Measurements from ENCODE around the gene BMP8B. TPM values are rescaled to one million over a fixed set of nuclear protein-coding genes. Genes with fewer than 3 reads are reported as not detected.

The BMP8B gene
- total RNA-seq, 2 experiments from 2014 or later, result 0.06 TPM; not detected in 1

DNA sequence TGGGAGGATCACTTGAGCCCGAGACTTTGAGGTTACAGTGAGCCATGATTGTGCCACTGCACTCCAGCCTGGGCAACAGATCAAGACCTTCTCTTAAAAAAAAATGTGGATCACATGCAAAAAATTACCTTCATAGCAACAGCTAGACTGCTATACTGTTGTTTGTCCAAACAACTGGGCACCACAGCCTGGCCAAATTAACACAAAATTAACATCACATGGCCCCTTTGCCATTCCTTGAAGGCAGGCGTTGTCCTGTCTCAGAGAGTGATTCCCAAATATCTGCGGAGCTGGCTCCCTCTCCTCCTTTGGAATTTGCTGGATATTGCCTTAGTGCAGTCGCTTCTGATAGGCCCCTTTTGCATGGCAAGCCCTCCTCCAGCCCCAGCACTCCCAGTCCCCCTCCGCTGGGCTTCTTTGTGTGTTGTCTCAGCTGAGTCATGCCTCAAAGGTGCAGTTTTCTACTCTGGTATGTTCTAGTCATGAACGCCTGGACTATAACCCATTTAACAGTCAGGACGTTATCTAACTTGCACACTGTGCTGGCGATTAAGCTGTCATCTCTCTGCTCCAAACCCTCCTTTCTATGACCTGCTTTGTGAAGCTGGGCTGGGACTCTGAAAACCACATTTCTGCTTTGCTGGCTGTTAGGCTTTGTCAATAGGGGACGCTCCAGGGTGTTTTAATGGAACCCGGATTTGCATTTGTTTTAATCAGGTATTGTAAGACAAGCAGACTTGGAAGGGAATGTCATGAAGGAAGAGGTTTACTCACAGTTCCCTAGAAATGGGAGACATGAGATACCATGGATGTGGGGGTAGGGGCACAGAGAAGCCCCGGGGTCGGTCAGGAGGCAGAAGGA is 77.3 kb downstream of the BMP8B start:
- ChIA-PET CTCF (no interaction called here), POLR2A (no interaction called here)
- Histone ChIP-seq H3K4me1 (ENCODE audit: insufficient read depth, low read length) (no peaks in the 10 kb centered on the region), H3K4me3 (ENCODE audit: low read length) (no peak overlapping the region), H3K9me3 (ENCODE audit: control insufficient read depth in 1 of 2, insufficient read depth in 1 of 2, low read length in 2 of 2) (no peaks in the 10 kb centered on the region), H3K27me3 (ENCODE audit: control insufficient read depth in 1 of 2, insufficient read depth in 2 of 2, low read length in 2 of 2) (peaks cover 1 to 2% of the 10 kb centered on the region in 2 experiments), H3K36me3 (ENCODE audit: insufficient read depth, low read length) (no peaks in the 10 kb centered on the region), H3K27ac (ENCODE audit: low read depth in 1 of 2, low read length in 2 of 2) (no peak overlapping the region)
- H3K4me3 Mint-ChIP-seq, result no peak overlapping the region
- TF ChIP-seq, protein P1, sequence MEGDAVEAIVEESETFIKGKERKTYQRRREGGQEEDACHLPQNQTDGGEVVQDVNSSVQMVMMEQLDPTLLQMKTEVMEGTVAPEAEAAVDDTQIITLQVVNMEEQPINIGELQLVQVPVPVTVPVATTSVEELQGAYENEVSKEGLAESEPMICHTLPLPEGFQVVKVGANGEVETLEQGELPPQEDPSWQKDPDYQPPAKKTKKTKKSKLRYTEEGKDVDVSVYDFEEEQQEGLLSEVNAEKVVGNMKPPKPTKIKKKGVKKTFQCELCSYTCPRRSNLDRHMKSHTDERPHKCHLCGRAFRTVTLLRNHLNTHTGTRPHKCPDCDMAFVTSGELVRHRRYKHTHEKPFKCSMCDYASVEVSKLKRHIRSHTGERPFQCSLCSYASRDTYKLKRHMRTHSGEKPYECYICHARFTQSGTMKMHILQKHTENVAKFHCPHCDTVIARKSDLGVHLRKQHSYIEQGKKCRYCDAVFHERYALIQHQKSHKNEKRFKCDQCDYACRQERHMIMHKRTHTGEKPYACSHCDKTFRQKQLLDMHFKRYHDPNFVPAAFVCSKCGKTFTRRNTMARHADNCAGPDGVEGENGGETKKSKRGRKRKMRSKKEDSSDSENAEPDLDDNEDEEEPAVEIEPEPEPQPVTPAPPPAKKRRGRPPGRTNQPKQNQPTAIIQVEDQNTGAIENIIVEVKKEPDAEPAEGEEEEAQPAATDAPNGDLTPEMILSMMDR (IDR thresholded peaks at IDR 0.05), result no peak
- H3K9me3 Mint-ChIP-seq, result no peaks in the 10 kb centered on the region
- DNase-seq, result no peak
- H3K27me3 Mint-ChIP-seq, result peaks cover 31% of the 10 kb centered on the region
- H3K36me3 Mint-ChIP-seq (ENCODE audit: low read depth), result no peaks in the 10 kb centered on the region
- intact Hi-C loops (cut with DNase I, micrococcal nuclease), result no loop called here
- no peak for ATAC-seq (ENCODE audit: poor library complexity)
- H3K27ac Mint-ChIP-seq, result no peak overlapping the region
- no peaks in the 10 kb centered on the region for H3K4me1 Mint-ChIP-seq (ENCODE audit: low read depth)

DNA sequence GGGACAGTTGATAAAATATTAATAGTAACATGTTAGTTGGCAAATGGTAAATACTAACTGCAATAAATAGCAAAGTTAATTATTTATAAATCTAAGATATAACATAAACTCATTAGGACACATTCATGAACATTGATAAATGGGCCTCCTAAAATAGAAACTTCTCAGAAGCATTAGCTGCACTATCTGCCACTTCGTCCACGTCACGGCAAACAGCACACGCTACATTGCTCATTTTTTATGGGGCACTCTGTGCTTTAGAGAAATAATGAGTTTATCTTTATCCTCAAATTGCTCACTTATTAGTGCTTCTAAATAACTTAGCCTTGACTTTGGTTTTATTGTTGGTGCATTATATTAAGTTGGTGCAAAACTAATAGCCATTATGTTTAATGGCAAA is 81.2 kb downstream of the BMP8B start:
- no peaks in the 10 kb centered on the region for H3K27me3 ChIP-seq (ENCODE audit: control insufficient read depth in 1 of 2, insufficient read depth in 2 of 2, low read length in 2 of 2)
- ATAC-seq (ENCODE audit: poor library complexity), result no peak
- H3K4me3 ChIP-seq (ENCODE audit: low read length), result no peak overlapping the region
- TF ChIP-seq, protein P1 (IDR thresholded peaks at IDR 0.05), result no peak
- no peaks in the 10 kb centered on the region for H3K4me1 Mint-ChIP-seq (ENCODE audit: low read depth)
- H3K27ac ChIP-seq (ENCODE audit: low read depth in 1 of 2, low read length in 2 of 2), result no peak overlapping the region
- H3K36me3 ChIP-seq (ENCODE audit: insufficient read depth, low read length), result no peaks in the 10 kb centered on the region
- H3K9me3 ChIP-seq (ENCODE audit: control insufficient read depth in 1 of 2, insufficient read depth in 1 of 2, low read length in 2 of 2), result no peaks in the 10 kb centered on the region
- CTCF ChIA-PET, result no interaction called here
- no peak overlapping the region for H3K4me3 Mint-ChIP-seq
- POLR2A ChIA-PET, result no interaction called here
- no peak overlapping the region for H3K27ac Mint-ChIP-seq
- intact Hi-C loops (cut with DNase I, micrococcal nuclease), result no loop called here
- no peaks in the 10 kb centered on the region for H3K4me1 ChIP-seq (ENCODE audit: insufficient read depth, low read length)
- no peaks in the 10 kb centered on the region for H3K36me3 Mint-ChIP-seq (ENCODE audit: low read depth)
- no peaks in the 10 kb centered on the region for H3K9me3 Mint-ChIP-seq
- no peak for DNase-seq
- peaks cover 18% of the 10 kb centered on the region for H3K27me3 Mint-ChIP-seq

Other genes with a start within 250 kb of the BMP8B start
- 100 to 1,000 TPM; 343 to 348 TPM for gene PABPC4, start 212.1 kb downstream of the BMP8B start, total RNA-seq
- under 1 TPM in 1 of 2 experiments, not detected in 1; 0.05 TPM for gene HEYL, start 149.2 kb downstream of the BMP8B start, total RNA-seq
- 1 to 10 TPM; 1.1 to 1.3 TPM for gene NT5C1A, start 116.8 kb downstream of the BMP8B start, total RNA-seq
- 10 to 100 TPM; 22.8 to 22.9 TPM for gene HPCAL4, start 97.4 kb downstream of the BMP8B start, total RNA-seq
- 10 to 100 TPM; 45.0 to 46.7 TPM for gene PPIE, start 50.0 kb downstream of the BMP8B start, total RNA-seq
- not detected for gene OXCT2, start 17.5 kb downstream of the BMP8B start, total RNA-seq
- gene TRIT1, start 94.6 kb upstream of the BMP8B start, total RNA-seq, result 1 to 10 TPM; 4.0 to 4.4 TPM
- gene MYCL, start 113.1 kb upstream of the BMP8B start, total RNA-seq, result under 1 TPM; 0.08 to 0.50 TPM
- gene MFSD2A, start 166.3 kb upstream of the BMP8B start, total RNA-seq, result 1 to 10 TPM; 2.5 to 2.7 TPM

Data from CD4-positive, alpha-beta T cell (primary cell).